Sigmoid colon (tissue), 4 donors: Measurements from ENCODE around the gene PVALEF.

Experiments used
- CTCF ChIP-seq, 4 experiments: fragments of 450-650 bp in 3 of 4; fragments of 200-600 bp in 1 of 4; IDR thresholded peaks; one replicate each; pipeline ENCODE4 v1.5.1; 2016 to 2019; ENCODE audit warnings: antibody characterized with exemption in 4 of 4, mild to moderate bottlenecking in 3 of 4, moderate library complexity in 2 of 4
- EP300 ChIP-seq, 4 donors: sonication (generic); formaldehyde crosslinking; IDR thresholded peaks; one replicate each; pipeline ENCODE4 v1.6.1; 2017; ENCODE audit warnings: antibody characterized with exemption in 4 of 4
- POLR2A ChIP-seq, 2 donors: fragments of 450-650 bp; IDR thresholded peaks; one replicate each; pipeline ENCODE4 v1.6.1; 2016; ENCODE audit warnings: antibody characterized with exemption in 2 of 2, mild to moderate bottlenecking in 2 of 2, moderate library complexity in 2 of 2

- TF ChIP-seq EP300 (IDR thresholded peaks at IDR 0.05) = no peak
- TF ChIP-seq CTCF (IDR thresholded peaks at IDR 0.05) = no peak
- TF ChIP-seq POLR2A (IDR thresholded peaks at IDR 0.05) = no peak
Measured at GRCh38 chr17:81217491-81217890, 52.2 kb downstream of the PVALEF start.
